Peyer's patch (tissue), 4 donors: Measurements from ENCODE around the gene UBE2F. TPM values are rescaled to one million over a fixed set of nuclear protein-coding genes. Genes with fewer than 3 reads are reported as not detected.
A peak's percentile ranks its signal among the peaks of the same experiment; 100 is the strongest.
"Not testable (repeated sequence)": the region's sequence is repeated elsewhere in the genome, so short reads cannot be mapped to it uniquely, and the experiment has no call there.

ENCODE experiments used
- DNase-seq, 3 donors: peaks; one replicate each; pipeline ENCODE4 v3.0.0-alpha.2; 2017 to 2019
- H3K27ac ChIP-seq, 4 donors: fragments of 200-600 bp; sonication (generic); one replicate each; pipeline ENCODE4 v1.5.1; 2016 to 2019
- H3K27me3 ChIP-seq, 2 donors: fragments of 200-600 bp; sonication (generic); one replicate each; pipeline ENCODE4 v1.5.1; 2019
- H3K36me3 ChIP-seq, 3 donors: fragments of 200-600 bp; sonication (generic); one replicate each; pipeline ENCODE4 v1.5.1; 2016 to 2019
- H3K4me1 ChIP-seq, 4 donors: fragments of 200-600 bp; sonication (generic); one replicate each; pipeline ENCODE4 v1.5.1; 2016 to 2019
- H3K4me3 ChIP-seq, 4 donors: fragments of 200-600 bp; sonication (generic); 1 replicate in 3 of 4; 2 replicates in 1 of 4; pipeline ENCODE4 v1.5.1; 2016 to 2019; ENCODE audit warnings: mild to moderate bottlenecking in 1 of 4
- H3K9me3 ChIP-seq, 4 donors: fragments of 200-600 bp; sonication (generic); one replicate each; pipeline ENCODE4 v1.5.1; 2016 to 2019; ENCODE audit warnings: mild to moderate bottlenecking in 1 of 4
- POLR2A ChIP-seq, 2 donors: fragments of 450-650 bp; IDR thresholded peaks; one replicate each; pipeline ENCODE4 v1.5.1; 2017; ENCODE audit warnings: antibody characterized with exemption in 2 of 2, mild to moderate bottlenecking in 2 of 2, moderate library complexity in 2 of 2
- total RNA-seq, 4 donors: library from RNA; depleted of rRNA; stranded (reverse); fragments of >200 nt; gene quantifications; one replicate each; pipeline ENCODE4 v1.1.0, GENCODE V29; 2016
- TF ChIP-seq, protein P1 (sequence below), 6 experiments: fragments of 450-650 bp in 4 of 6; fragments of 200-600 bp in 2 of 6; sonication (generic) in 1 of 6; IDR thresholded peaks; one replicate each; pipeline ENCODE4 v1.5.1; 2017 to 2019; ENCODE audit warnings: antibody characterized with exemption in 6 of 6, mild to moderate bottlenecking in 3 of 6, moderate library complexity in 1 of 6

Gene UBE2F
- total RNA-seq, 4 donors from 2014 or later: 21.5 to 67.7 (median 50.3) TPM

DNA sequence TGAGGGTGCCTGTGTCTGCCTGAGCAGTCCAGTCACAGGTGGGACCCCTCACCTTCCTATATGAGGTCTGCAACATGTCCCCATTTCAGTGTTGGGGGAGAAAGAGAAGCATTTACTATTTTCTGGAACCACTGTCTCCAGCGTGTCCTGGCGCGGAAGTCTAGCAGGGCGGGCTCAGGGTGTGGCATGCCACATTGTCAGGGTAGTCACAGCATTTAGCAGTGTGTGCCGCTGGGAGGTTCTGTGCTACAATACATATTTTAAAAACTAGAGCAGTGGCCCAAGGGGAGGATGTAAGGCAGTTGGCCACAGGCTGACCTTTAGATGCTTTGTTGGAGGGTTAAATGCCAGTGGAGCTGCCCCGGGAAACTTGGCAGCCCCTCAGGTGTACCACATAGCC lies 12.5 kb downstream of the UBE2F start:
- Histone ChIP-seq H3K4me1 (peaks cover 0 to 10% (median 0%) of the 10 kb centered on the region in 4 donors), H3K27me3 (no peaks in the 10 kb centered on the region), H3K27ac (no peak overlapping the region), H3K9me3 (no peaks in the 10 kb centered on the region), H3K36me3 (peaks cover 0 to 18% (median 0%) of the 10 kb centered on the region in 3 donors), H3K4me3 (no peak overlapping the region)
- TF ChIP-seq, protein P1, sequence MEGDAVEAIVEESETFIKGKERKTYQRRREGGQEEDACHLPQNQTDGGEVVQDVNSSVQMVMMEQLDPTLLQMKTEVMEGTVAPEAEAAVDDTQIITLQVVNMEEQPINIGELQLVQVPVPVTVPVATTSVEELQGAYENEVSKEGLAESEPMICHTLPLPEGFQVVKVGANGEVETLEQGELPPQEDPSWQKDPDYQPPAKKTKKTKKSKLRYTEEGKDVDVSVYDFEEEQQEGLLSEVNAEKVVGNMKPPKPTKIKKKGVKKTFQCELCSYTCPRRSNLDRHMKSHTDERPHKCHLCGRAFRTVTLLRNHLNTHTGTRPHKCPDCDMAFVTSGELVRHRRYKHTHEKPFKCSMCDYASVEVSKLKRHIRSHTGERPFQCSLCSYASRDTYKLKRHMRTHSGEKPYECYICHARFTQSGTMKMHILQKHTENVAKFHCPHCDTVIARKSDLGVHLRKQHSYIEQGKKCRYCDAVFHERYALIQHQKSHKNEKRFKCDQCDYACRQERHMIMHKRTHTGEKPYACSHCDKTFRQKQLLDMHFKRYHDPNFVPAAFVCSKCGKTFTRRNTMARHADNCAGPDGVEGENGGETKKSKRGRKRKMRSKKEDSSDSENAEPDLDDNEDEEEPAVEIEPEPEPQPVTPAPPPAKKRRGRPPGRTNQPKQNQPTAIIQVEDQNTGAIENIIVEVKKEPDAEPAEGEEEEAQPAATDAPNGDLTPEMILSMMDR (IDR thresholded peaks at IDR 0.05): no peak
- no peak for TF ChIP-seq POLR2A (IDR thresholded peaks at IDR 0.05)
- peak in 2 of 3 donors; percentile 8 to 15 for DNase-seq

DNA sequence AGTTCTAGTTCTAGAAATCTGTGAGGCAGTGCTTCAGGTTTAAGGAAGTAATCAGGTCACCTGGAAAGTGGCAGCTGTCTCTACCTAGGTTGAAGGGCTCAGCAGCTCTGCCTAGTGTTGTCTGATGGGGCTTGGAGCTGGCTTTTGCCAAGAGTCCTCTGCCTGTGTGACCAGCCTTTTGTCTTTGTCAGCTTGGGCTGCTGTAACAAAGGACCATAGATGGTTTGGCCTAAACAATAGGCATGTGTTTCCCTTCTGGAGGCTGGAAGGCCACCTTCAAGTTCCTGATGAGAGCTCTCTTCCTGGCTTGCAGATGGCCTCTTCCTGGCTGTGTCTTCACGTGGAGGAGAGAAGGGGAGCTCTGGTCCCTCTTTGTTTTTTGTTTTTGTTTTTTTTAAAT lies 13.3 kb downstream of the UBE2F start:
- Histone ChIP-seq H3K36me3 (peaks cover 0 to 18% (median 0%) of the 10 kb centered on the region in 3 donors), H3K27ac (no peak overlapping the region), H3K4me3 (no peak overlapping the region), H3K4me1 (peaks cover 0 to 10% (median 0%) of the 10 kb centered on the region in 4 donors), H3K27me3 (no peaks in the 10 kb centered on the region), H3K9me3 (no peaks in the 10 kb centered on the region)
- DNase-seq: peak in 2 of 3 donors; percentile 8 to 17
- TF ChIP-seq, protein P1 (IDR thresholded peaks at IDR 0.05): no peak
- no peak for TF ChIP-seq POLR2A (IDR thresholded peaks at IDR 0.05)

DNA sequence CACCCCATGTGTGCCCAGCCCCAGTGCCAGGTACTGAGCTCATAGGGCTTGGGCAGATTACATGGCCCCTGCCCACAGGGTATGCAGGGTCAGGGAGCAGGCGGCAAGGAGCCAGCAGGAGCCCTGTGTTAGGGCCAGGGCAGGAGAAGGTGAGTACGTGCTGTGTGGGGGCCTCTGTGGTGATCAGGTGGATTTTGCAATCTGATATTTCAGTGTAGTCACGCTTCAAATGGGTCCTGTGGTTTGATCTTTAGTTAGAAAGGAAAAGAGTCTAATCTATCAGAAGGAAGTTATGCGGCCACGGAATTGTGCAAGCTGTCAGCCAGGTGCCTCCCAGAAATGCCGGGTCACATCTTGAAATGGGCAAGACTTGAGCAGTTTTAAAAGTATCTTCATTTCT lies 13.9 kb downstream of the UBE2F start:
- no peak for TF ChIP-seq POLR2A (IDR thresholded peaks at IDR 0.05)
- TF ChIP-seq, protein P1 (IDR thresholded peaks at IDR 0.05): no peak
- Histone ChIP-seq H3K4me3 (no peak overlapping the region), H3K27me3 (no peaks in the 10 kb centered on the region), H3K4me1 (peaks cover 0 to 10% (median 0%) of the 10 kb centered on the region in 4 donors), H3K27ac (no peak overlapping the region), H3K36me3 (peaks cover 0 to 13% (median 0%) of the 10 kb centered on the region in 3 donors), H3K9me3 (no peaks in the 10 kb centered on the region)
- peak in 2 of 3 donors; percentile 11 to 24 for DNase-seq

DNA sequence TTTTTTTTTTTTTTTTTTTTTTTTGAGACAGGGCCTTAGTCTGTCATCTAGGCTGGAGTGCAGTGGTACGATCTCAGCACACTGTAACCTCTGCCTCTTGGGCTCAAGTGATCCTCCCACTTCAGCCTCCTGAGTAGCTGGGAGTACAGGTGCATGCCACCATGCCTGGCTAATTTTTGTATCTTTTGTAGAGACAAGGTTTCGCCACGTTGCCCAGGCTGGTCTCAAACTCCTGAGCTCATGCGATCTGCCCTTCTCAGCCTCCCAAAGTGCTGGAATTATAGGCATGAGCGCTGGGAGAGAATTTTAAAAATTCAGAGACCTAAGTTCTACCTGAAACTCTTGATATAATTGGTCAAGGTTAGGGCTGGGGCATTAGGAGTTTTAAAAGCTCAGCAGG lies 14.8 kb downstream of the UBE2F start:
- H3K36me3 ChIP-seq, H3K4me3 ChIP-seq: not testable (repeated sequence)
- peak in 1 of 3 donors; percentile 15 for DNase-seq

DNA sequence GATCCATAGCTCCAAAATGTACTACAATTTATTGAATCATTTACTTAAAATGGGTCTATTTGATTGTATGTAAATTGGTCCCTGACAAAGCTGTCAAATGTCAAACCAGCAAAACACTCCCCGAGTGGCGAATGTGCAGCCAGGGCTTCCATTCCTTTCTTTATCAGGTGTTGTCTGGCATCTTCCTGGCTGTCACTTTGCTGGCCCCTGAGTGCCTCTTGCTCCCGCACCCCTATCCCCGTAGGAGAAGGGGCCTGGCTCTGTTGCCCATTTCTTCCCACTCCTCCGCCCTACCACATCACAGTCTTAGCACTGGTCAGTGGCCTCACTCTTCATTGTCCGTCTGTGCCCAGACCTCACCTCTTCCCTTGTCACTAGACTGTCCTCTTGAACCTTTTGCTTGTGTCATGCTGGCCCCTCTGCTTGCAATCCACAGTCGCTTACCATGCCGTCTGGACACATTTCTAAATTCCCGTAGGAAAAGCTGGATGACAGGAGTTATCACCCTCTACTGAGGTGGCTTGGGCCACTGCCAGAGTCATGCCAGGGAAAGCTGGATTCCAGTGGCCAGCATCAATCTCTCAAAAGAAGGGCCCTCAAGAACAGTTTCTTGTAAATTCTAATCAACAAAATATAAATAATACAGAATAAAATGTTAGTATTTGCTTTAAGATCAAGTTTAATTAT lies 15.4 kb downstream of the UBE2F start:
- Histone ChIP-seq H3K27ac (no peak overlapping the region), H3K27me3 (no peaks in the 10 kb centered on the region), H3K4me3 (no peak overlapping the region), H3K36me3 (no peaks in the 10 kb centered on the region), H3K9me3 (no peaks in the 10 kb centered on the region), H3K4me1 (peaks cover 0 to 10% (median 0%) of the 10 kb centered on the region in 4 donors)
- peak in 1 of 3 donors; percentile 13 for DNase-seq
- TF ChIP-seq, protein P1 (IDR thresholded peaks at IDR 0.05): no peak
- no peak for TF ChIP-seq POLR2A (IDR thresholded peaks at IDR 0.05)

More for the DNA sequence above, 14.8 kb downstream of the UBE2F start:
- not testable (repeated sequence) for H3K4me1 ChIP-seq, H3K27ac ChIP-seq, H3K9me3 ChIP-seq, H3K27me3 ChIP-seq

DNA sequence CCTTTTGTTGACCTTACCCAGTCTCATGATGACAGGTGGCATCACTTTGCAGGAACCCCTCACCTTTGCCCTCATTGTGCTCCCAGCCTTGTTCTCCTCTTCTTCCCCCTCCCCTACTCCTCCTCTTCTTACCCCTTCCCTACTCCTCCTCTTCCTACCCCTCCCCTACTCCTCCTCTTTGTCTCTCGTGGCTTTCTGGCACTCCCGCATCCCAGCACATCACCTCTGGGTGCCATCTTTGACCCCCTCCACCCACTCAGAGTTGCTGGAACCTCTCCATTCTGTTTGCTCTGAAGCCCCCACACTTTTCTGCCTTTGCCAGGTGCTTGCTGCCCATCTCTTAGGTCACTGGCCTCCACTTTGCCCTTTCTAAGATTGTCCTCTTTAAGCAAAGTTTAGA lies 17.1 kb downstream of the UBE2F start:
- Histone ChIP-seq H3K9me3 (no peaks in the 10 kb centered on the region), H3K4me1 (no peaks in the 10 kb centered on the region), H3K36me3 (peaks cover 0 to 7% (median 0%) of the 10 kb centered on the region in 3 donors), H3K27me3 (no peaks in the 10 kb centered on the region), H3K4me3 (no peak overlapping the region), H3K27ac (no peak overlapping the region)
- no peak for DNase-seq
- no peak for TF ChIP-seq POLR2A (IDR thresholded peaks at IDR 0.05)
- TF ChIP-seq, protein P1 (IDR thresholded peaks at IDR 0.05): no peak
